Retina (tissue), 1 donor: ENCODE measurements around the gene TMPRSS12.
"Not testable (repeated sequence)": the region's sequence is repeated elsewhere in the genome, so short reads cannot be mapped to it uniquely, and the experiment has no call there.

Experiments
- DNase-seq: peaks from one replicate; pipeline ENCODE4 v3.0.0-alpha.2; 2016

TMPRSS12 gene

GRCh38 chr12:50927356-50927755, 84.6 kb downstream of the TMPRSS12 start:
- no peak for DNase-seq

- DNase-seq, result no peak
Observed at GRCh38 chr12:50927766-50928224, 85.1 kb downstream of the TMPRSS12 start.

- no peak for DNase-seq
Observed at GRCh38 chr12:50928392-50928791, 85.7 kb downstream of the TMPRSS12 start.

GRCh38 chr12:50929831-50930230, 87.1 kb downstream of the TMPRSS12 start:
- no peak for DNase-seq

- not testable (repeated sequence) for DNase-seq
Observed at GRCh38 chr12:50930477-50930876, 87.8 kb downstream of the TMPRSS12 start.

- DNase-seq, result no peak
Observed at GRCh38 chr12:50932787-50933280, 90.1 kb downstream of the TMPRSS12 start.

- peak; percentile 13 for DNase-seq
Observed at GRCh38 chr12:50933459-50934124, 90.9 kb downstream of the TMPRSS12 start.

- no peak for DNase-seq
Observed at GRCh38 chr12:50934371-50934851, 91.7 kb downstream of the TMPRSS12 start.

- DNase-seq, result no peak
Observed at GRCh38 chr12:50934981-50935807, 92.5 kb downstream of the TMPRSS12 start.

- DNase-seq, result no peak
Observed at GRCh38 chr12:50936821-50937530, 94.2 kb downstream of the TMPRSS12 start.
